Vagina (tissue), 2 donors: ENCODE data around the gene PLEKHG1. TPM values are rescaled to one million over a fixed set of nuclear protein-coding genes. Genes with fewer than 3 reads are reported as not detected.

Experiments used
- DNase-seq, 2 donors: peaks; one replicate each; pipeline ENCODE4 v3.0.0-alpha.2; 2017; ENCODE audit errors: extremely low spot score in 2 of 2
- H3K27ac ChIP-seq: fragments of 200-600 bp; sonication (generic); one replicate; pipeline ENCODE4 v1.5.1; 2019
- H3K27me3 ChIP-seq: fragments of 200-600 bp; sonication (generic); one replicate; pipeline ENCODE4 v1.5.1; 2019
- H3K36me3 ChIP-seq, 2 donors: fragments of 200-600 bp; sonication (generic); one replicate each; pipeline ENCODE4 v1.5.1; 2017 to 2019
- H3K4me1 ChIP-seq: fragments of 200-600 bp; sonication (generic); one replicate; pipeline ENCODE4 v1.5.1; 2019
- H3K4me3 ChIP-seq, 2 donors: fragments of 200-600 bp; sonication (generic); 1 replicate in 1 of 2; 2 replicates in 1 of 2; pipeline ENCODE4 v1.5.1; 2016 to 2019
- H3K9me3 ChIP-seq: fragments of 200-600 bp; sonication (generic); one replicate; pipeline ENCODE4 v1.5.1; 2019
- CTCF ChIP-seq, 3 experiments: fragments of 450-650 bp in 2 of 3; fragments of 200-600 bp in 1 of 3; sonication (generic) in 1 of 3; IDR thresholded peaks; one replicate each; pipeline ENCODE4 v1.5.1; 2017 to 2019; ENCODE audit warnings: antibody characterized with exemption in 3 of 3, mild to moderate bottlenecking in 2 of 3, moderate library complexity in 2 of 3
- POLR2A ChIP-seq, 2 donors: fragments of 450-650 bp; IDR thresholded peaks; one replicate each; pipeline ENCODE4 v1.6.1; 2017; ENCODE audit warnings: antibody characterized with exemption in 2 of 2, mild to moderate bottlenecking in 2 of 2, moderate library complexity in 2 of 2
- POLR2AphosphoS5 ChIP-seq, 2 donors: sonication (generic); formaldehyde crosslinking; IDR thresholded peaks; one replicate each; pipeline ENCODE4 v1.9.0; 2017; ENCODE audit warnings: antibody characterized with exemption in 2 of 2, mild to moderate bottlenecking in 2 of 2, low read depth in 1 of 2; ENCODE audit not compliant: insufficient read depth in 1 of 2
- intact Hi-C: fragments of 100-400 bp; cut with DNase I; formaldehyde crosslinking; loops from one replicate; pipeline ENCODE4 v1.15.1; 2023
- total RNA-seq: library from RNA; depleted of rRNA; stranded (reverse); fragments of >200 nt; gene quantifications from one replicate; pipeline ENCODE4 v1.2.3, GENCODE V29; 2016

PLEKHG1 gene
- total RNA-seq, 1 donor from 2014 or later: 38.5 TPM

- no peak for DNase-seq
- H3K9me3 ChIP-seq: no peaks in the 10 kb centered on the region
- no peak overlapping the region for H3K27ac ChIP-seq
- H3K27me3 ChIP-seq: no peaks in the 10 kb centered on the region
- peaks cover 9% of the 10 kb centered on the region for H3K4me1 ChIP-seq
- TF ChIP-seq CTCF (IDR thresholded peaks at IDR 0.05): no peak
- no peak for TF ChIP-seq POLR2A (IDR thresholded peaks at IDR 0.05)
- TF ChIP-seq POLR2AphosphoS5 (IDR thresholded peaks at IDR 0.05; ENCODE audit: insufficient read depth in 1 of 2, low read depth in 1 of 2): no peak
- intact Hi-C loops: no loop called here
- H3K36me3 ChIP-seq: no peaks in the 10 kb centered on the region
- H3K4me3 ChIP-seq: no peak overlapping the region
These were observed 12.0 kb upstream of the PLEKHG1 start for GRCh38 chr6:150587637-150588036.

GRCh38 chr6:150588888-150589499, 10.7 kb upstream of the PLEKHG1 start:
- no peaks in the 10 kb centered on the region for H3K27me3 ChIP-seq

GRCh38 chr6:150589852-150590251, 9.8 kb upstream of the PLEKHG1 start:
- intact Hi-C loops: no loop called here
- DNase-seq: no peak
- no peak overlapping the region for H3K4me3 ChIP-seq
- H3K9me3 ChIP-seq: no peaks in the 10 kb centered on the region
- H3K27me3 ChIP-seq: no peaks in the 10 kb centered on the region
- no peak for TF ChIP-seq POLR2AphosphoS5 (IDR thresholded peaks at IDR 0.05; ENCODE audit: insufficient read depth in 1 of 2, low read depth in 1 of 2)
- TF ChIP-seq POLR2A (IDR thresholded peaks at IDR 0.05): no peak
- no peak for TF ChIP-seq CTCF (IDR thresholded peaks at IDR 0.05)
- H3K27ac ChIP-seq: no peak overlapping the region
- H3K4me1 ChIP-seq: peaks cover 3% of the 10 kb centered on the region
- H3K36me3 ChIP-seq: no peaks in the 10 kb centered on the region

More at GRCh38 chr6:150588888-150589499, 10.7 kb upstream of the PLEKHG1 start:
- no peak for DNase-seq
- no peaks in the 10 kb centered on the region for H3K9me3 ChIP-seq
- intact Hi-C loops: no loop called here
- peaks cover 3% of the 10 kb centered on the region for H3K4me1 ChIP-seq
- H3K36me3 ChIP-seq: no peaks in the 10 kb centered on the region
- TF ChIP-seq POLR2A (IDR thresholded peaks at IDR 0.05) (no peak), POLR2AphosphoS5 (IDR thresholded peaks at IDR 0.05; ENCODE audit: insufficient read depth in 1 of 2, low read depth in 1 of 2) (no peak), CTCF (IDR thresholded peaks at IDR 0.05) (no peak)
- H3K4me3 ChIP-seq: no peak overlapping the region
- H3K27ac ChIP-seq: no peak overlapping the region

- Histone ChIP-seq H3K4me1 (peaks cover 3% of the 10 kb centered on the region), H3K9me3 (no peaks in the 10 kb centered on the region), H3K27ac (no peak overlapping the region), H3K4me3 (no peak overlapping the region), H3K36me3 (no peaks in the 10 kb centered on the region), H3K27me3 (no peaks in the 10 kb centered on the region)
- DNase-seq: no peak
- no peak for TF ChIP-seq CTCF (IDR thresholded peaks at IDR 0.05)
- no peak for TF ChIP-seq POLR2A (IDR thresholded peaks at IDR 0.05)
- TF ChIP-seq POLR2AphosphoS5 (IDR thresholded peaks at IDR 0.05; ENCODE audit: insufficient read depth in 1 of 2, low read depth in 1 of 2): no peak
- intact Hi-C loops: no loop called here
These were observed 9.2 kb upstream of the PLEKHG1 start for GRCh38 chr6:150590446-150590845.

GRCh38 chr6:150592377-150592995, 7.2 kb upstream of the PLEKHG1 start:
- H3K4me3 ChIP-seq: no peak overlapping the region

More at GRCh38 chr6:150592377-150592995, 7.2 kb upstream of the PLEKHG1 start:
- TF ChIP-seq CTCF (IDR thresholded peaks at IDR 0.05): no peak
- no peak for TF ChIP-seq POLR2AphosphoS5 (IDR thresholded peaks at IDR 0.05; ENCODE audit: insufficient read depth in 1 of 2, low read depth in 1 of 2)
- no peak for TF ChIP-seq POLR2A (IDR thresholded peaks at IDR 0.05)
- no peak for DNase-seq
- no peaks in the 10 kb centered on the region for H3K4me1 ChIP-seq
- no peaks in the 10 kb centered on the region for H3K36me3 ChIP-seq
- intact Hi-C loops: no loop called here
- H3K27me3 ChIP-seq: no peaks in the 10 kb centered on the region
- no peak overlapping the region for H3K27ac ChIP-seq
- H3K9me3 ChIP-seq: no peaks in the 10 kb centered on the region
